ENCODE measurements around the gene MUC13.

MUC13 gene

DNA sequence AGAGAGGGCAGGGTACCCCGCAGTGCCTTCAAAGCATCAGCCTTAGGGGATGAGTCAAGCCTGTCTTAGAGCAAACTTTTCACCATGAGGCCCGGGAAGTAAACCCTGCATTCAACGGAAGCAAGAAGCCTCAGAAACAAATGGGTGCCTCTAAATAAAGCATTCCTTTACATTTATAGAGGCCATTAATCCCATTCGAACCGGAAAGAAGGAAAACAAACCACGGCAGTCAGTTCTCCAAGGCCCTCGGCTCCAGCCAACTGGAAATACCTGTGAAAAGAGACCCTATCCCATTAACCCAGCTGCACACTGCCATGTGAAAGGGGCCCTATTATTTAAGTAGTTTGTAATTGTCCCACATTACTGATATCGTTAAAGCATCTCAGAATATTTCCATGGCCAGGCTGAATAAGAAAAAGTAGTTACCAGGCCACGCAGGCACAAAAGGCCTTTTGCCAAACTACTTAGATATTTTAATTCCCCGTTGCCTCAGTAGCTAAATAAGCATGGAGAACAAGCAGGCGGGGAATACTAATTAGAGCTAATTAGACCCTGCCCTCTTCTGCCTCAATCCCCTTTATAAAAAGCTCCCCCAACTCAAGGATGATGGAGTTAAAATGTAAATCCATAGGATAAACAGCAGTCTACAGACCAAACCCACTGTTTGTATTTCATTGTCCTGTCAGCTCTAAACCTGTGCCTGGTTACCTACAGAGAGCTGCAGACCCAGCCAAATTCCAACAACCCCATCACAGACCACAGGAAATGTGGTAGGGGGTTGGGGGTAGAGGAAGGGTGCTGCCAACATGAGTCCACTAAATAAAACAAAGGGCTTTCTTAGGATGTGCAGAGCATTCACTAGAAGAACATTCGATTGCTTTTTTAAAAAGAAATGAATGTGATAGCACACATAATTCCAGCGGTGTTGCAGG, 51.5 kb downstream of the MUC13 start:
- Histone ChIP-seq H3K27me3 (ENCODE audit: insufficient read depth, low read length, poor library complexity) (no peaks in the 10 kb centered on the region), H4K5ac (ENCODE audit: low read length) (no peak overlapping the region), H3K4me3 (ENCODE audit: low read length) (no peak overlapping the region), H2BK15ac (replicated peaks; ENCODE audit: low read depth) (peak overlapping the region; percentile 15), H3K4ac (ENCODE audit: low read depth, low read length) (peak overlapping the region; percentile 62), H2BK5ac (ENCODE audit: low read length) (peak overlapping the region; percentile 46), H3K79me1 (ENCODE audit: low read length) (peaks cover 2% of the 10 kb centered on the region), H3K27ac (ENCODE audit: low read depth, low read length) (peak overlapping the region; percentile 75), H3K79me2 (ENCODE audit: control insufficient read depth, insufficient read depth, low read length) (peaks cover 81% of the 10 kb centered on the region), H3K56ac (ENCODE audit: low read length) (peak overlapping the region; percentile 90), H3K4me1 (ENCODE audit: control insufficient read depth, low read depth, low read length) (peaks cover 30% of the 10 kb centered on the region), H3K4me2 (ENCODE audit: low read length) (peak overlapping the region; percentile 14), H3K23ac (ENCODE audit: low read length) (no peak overlapping the region), H3K18ac (ENCODE audit: low read length) (peak overlapping the region; percentile 88), H3K36me3 (ENCODE audit: control insufficient read depth, insufficient read depth, low read length) (peaks cover 3% of the 10 kb centered on the region), H2BK120ac (ENCODE audit: low read depth, low read length) (no peak overlapping the region), H4K8ac (ENCODE audit: low read depth, low read length) (no peak overlapping the region), H2AK5ac (ENCODE audit: low read length) (no peak overlapping the region), H3K9ac (ENCODE audit: low read length) (peak overlapping the region; percentile 59)
- WGBS (ENCODE audit: extremely low coverage, insufficient coverage, low lambda C conversion rate), result no CpG with 5 or more reads among the region's 13 CpGs
- no peak for DNase-seq

DNA sequence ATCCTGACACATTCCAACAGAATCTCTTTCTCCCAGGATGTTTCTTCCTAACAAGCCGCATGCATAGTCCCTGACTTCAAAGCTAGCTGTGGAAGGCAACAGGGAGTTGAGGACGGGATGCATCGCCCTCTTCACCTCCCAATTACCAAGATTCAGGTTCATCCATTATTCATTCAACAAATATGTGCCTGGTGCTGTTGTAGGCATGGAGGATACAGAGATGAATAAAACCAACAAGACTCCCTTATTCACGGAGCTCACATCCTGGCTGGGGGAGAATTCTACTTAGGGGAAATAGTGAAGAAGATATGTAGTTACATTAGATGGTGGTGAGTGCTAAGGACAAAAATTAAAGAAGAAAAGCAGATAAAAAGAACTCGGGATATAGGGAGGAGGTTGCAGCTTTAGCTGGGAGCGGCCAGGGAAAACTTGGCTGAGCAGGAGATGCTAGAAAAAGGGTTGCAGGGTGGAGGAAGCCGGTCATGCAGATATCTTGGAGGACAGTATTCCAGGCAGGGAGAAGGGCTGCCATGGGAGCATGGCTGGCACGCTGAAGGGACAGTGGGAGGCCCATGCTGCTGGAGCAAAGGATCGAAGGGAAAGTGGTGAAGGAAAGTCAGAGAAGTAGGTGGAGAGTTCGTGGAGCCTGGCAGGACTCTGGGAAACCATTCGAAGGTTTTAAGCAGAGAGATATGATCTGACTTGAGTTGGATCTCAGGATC, 52.4 kb downstream of the MUC13 start:
- Histone ChIP-seq H3K18ac (ENCODE audit: low read length) (peak overlapping the region; percentile 75), H3K23ac (ENCODE audit: low read length) (peak overlapping the region; percentile 48), H2BK120ac (ENCODE audit: low read depth, low read length) (no peak overlapping the region), H2BK5ac (ENCODE audit: low read length) (peak overlapping the region; percentile 59), H4K8ac (ENCODE audit: low read depth, low read length) (no peak overlapping the region), H3K4me3 (ENCODE audit: low read length) (no peak overlapping the region), H3K79me2 (ENCODE audit: control insufficient read depth, insufficient read depth, low read length) (peaks cover 91% of the 10 kb centered on the region), H3K27me3 (ENCODE audit: insufficient read depth, low read length, poor library complexity) (no peaks in the 10 kb centered on the region), H2AK5ac (ENCODE audit: low read length) (peak overlapping the region; percentile 90), H3K4me2 (ENCODE audit: low read length) (no peak overlapping the region), H4K5ac (ENCODE audit: low read length) (no peak overlapping the region), H3K27ac (ENCODE audit: low read depth, low read length) (peak overlapping the region; percentile 75), H3K4me1 (ENCODE audit: control insufficient read depth, low read depth, low read length) (peaks cover 28% of the 10 kb centered on the region), H3K79me1 (ENCODE audit: low read length) (peaks cover 2% of the 10 kb centered on the region), H3K4ac (ENCODE audit: low read depth, low read length) (no peak overlapping the region), H3K56ac (ENCODE audit: low read length) (peak overlapping the region; percentile 90), H3K36me3 (ENCODE audit: control insufficient read depth, insufficient read depth, low read length) (peaks cover 3% of the 10 kb centered on the region), H2BK15ac (replicated peaks; ENCODE audit: low read depth) (no peak overlapping the region), H3K9ac (ENCODE audit: low read length) (peak overlapping the region; percentile 59)
- DNase-seq, result no peak
- no CpG with 5 or more reads among the region's 11 CpGs for WGBS (ENCODE audit: extremely low coverage, insufficient coverage, low lambda C conversion rate)

DNA sequence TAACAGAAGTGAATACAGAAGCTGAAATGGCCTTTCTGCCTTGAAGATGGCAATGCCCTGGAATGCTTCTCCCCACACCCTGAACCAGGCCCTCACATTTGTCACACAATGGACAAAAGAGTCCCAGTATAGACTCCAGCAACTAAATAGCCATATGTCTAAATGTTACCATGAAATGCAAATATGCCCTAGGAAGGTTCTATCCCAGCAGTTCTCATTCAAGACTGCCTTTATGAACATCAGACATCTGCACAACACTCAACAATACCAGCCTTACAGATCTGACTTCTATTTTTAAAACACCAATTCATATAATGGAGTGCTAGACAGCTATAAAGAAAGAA, 55.2 kb downstream of the MUC13 start:
- Histone ChIP-seq H3K4me3 (ENCODE audit: low read length) (no peak overlapping the region), H3K79me1 (ENCODE audit: low read length) (peaks cover 2% of the 10 kb centered on the region), H3K36me3 (ENCODE audit: control insufficient read depth, insufficient read depth, low read length) (peaks cover 2% of the 10 kb centered on the region), H4K5ac (ENCODE audit: low read length) (no peak overlapping the region), H3K27me3 (ENCODE audit: insufficient read depth, low read length, poor library complexity) (no peaks in the 10 kb centered on the region), H2BK120ac (ENCODE audit: low read depth, low read length) (no peak overlapping the region), H3K4me2 (ENCODE audit: low read length) (no peak overlapping the region), H2AK5ac (ENCODE audit: low read length) (no peak overlapping the region), H3K27ac (ENCODE audit: low read depth, low read length) (no peak overlapping the region), H3K56ac (ENCODE audit: low read length) (no peak overlapping the region), H3K18ac (ENCODE audit: low read length) (peak overlapping the region; percentile 54), H2BK5ac (ENCODE audit: low read length) (no peak overlapping the region), H4K8ac (ENCODE audit: low read depth, low read length) (no peak overlapping the region), H3K79me2 (ENCODE audit: control insufficient read depth, insufficient read depth, low read length) (peaks cover 96% of the 10 kb centered on the region), H3K4me1 (ENCODE audit: control insufficient read depth, low read depth, low read length) (peaks cover 27% of the 10 kb centered on the region), H3K9ac (ENCODE audit: low read length) (no peak overlapping the region), H3K4ac (ENCODE audit: low read depth, low read length) (no peak overlapping the region), H3K23ac (ENCODE audit: low read length) (peak overlapping the region; percentile 29), H2BK15ac (replicated peaks; ENCODE audit: low read depth) (no peak overlapping the region)
- no peak for DNase-seq

DNA sequence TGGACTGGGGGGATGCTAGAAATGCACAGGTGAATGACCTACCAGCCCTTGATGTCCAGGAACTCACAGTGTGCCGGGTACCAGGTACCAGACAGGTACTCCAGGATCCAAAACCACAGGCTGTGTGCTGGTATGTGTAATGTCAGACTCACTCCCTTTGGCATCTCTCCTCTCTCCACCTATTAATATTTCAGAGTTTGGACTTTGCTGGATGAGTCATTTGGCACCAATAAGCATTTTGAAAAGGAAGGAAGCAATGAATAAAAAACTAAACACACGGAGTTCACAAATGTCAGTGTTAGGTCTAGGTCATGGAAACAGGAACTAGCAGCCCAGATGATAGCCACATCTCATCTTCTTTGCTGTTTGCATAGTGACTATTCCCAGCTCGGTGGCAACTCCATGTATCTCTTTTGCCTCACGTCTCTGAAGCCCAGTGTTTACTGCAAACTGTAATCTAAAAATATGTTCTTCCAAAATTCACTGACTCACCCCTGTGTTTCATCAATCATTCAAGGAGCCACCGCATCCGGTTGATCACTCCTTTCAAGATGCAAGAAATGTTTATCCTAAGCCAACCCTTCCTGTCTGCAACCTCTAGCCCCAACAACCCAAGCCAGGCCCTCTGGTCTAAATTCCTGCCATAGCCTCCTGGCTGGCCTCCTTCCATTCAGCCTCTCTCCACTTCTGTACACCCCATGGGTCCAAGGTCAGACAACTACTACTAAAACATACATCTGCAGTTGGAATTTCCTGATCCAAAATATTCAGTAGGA, 55.8 kb downstream of the MUC13 start:
- Histone ChIP-seq H3K4ac (ENCODE audit: low read depth, low read length) (no peak overlapping the region), H3K9ac (ENCODE audit: low read length) (no peak overlapping the region), H3K27me3 (ENCODE audit: insufficient read depth, low read length, poor library complexity) (no peaks in the 10 kb centered on the region), H4K5ac (ENCODE audit: low read length) (no peak overlapping the region), H3K23ac (ENCODE audit: low read length) (peak overlapping the region; percentile 29), H3K79me2 (ENCODE audit: control insufficient read depth, insufficient read depth, low read length) (peaks cover 93% of the 10 kb centered on the region), H3K79me1 (ENCODE audit: low read length) (peaks cover 2% of the 10 kb centered on the region), H2BK15ac (replicated peaks; ENCODE audit: low read depth) (no peak overlapping the region), H3K36me3 (ENCODE audit: control insufficient read depth, insufficient read depth, low read length) (peaks cover 2% of the 10 kb centered on the region), H4K8ac (ENCODE audit: low read depth, low read length) (no peak overlapping the region), H2BK120ac (ENCODE audit: low read depth, low read length) (no peak overlapping the region), H3K27ac (ENCODE audit: low read depth, low read length) (no peak overlapping the region), H3K4me2 (ENCODE audit: low read length) (no peak overlapping the region), H3K18ac (ENCODE audit: low read length) (peak overlapping the region; percentile 54), H2AK5ac (ENCODE audit: low read length) (no peak overlapping the region), H3K4me1 (ENCODE audit: control insufficient read depth, low read depth, low read length) (peaks cover 25% of the 10 kb centered on the region), H3K56ac (ENCODE audit: low read length) (peak overlapping the region; percentile 30), H2BK5ac (ENCODE audit: low read length) (no peak overlapping the region), H3K4me3 (ENCODE audit: low read length) (no peak overlapping the region)
- no CpG with 5 or more reads among the region's 6 CpGs for WGBS (ENCODE audit: extremely low coverage, insufficient coverage, low lambda C conversion rate)
- DNase-seq, result no peak

DNA sequence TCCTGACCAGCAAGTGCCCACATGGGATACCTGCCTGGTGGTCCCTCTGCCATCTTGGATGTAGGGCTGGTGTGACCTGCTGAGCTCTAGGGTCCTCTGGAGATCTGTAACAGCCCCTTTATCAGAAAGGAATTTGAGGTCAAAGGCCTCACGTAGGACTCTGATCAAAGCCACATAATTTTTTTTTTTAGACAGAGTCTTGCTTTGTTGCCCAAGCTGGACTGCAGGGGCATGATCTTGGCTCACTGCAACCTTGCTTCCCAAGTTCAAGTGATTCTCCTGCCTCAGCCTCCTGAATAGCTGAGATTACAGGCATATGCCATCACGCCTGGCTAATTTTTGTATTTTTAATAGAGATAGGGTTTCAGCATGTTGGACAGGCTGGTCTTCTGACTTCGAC, 56.9 kb downstream of the MUC13 start:
- no peak overlapping the region for H3K4me3 ChIP-seq (ENCODE audit: low read length)
- peaks cover 93% of the 10 kb centered on the region for H3K79me2 ChIP-seq (ENCODE audit: control insufficient read depth, insufficient read depth, low read length)
- H4K5ac ChIP-seq (ENCODE audit: low read length), result no peak overlapping the region
- H2AK5ac ChIP-seq (ENCODE audit: low read length), result no peak overlapping the region
- H2BK120ac ChIP-seq (ENCODE audit: low read depth, low read length), result no peak overlapping the region
- peaks cover 20% of the 10 kb centered on the region for H3K4me1 ChIP-seq (ENCODE audit: control insufficient read depth, low read depth, low read length)
- DNase-seq, result no peak
- H3K18ac ChIP-seq (ENCODE audit: low read length), result peak overlapping the region; percentile 51
- H3K9ac ChIP-seq (ENCODE audit: low read length), result no peak overlapping the region
- H2BK5ac ChIP-seq (ENCODE audit: low read length), result no peak overlapping the region
- no CpG with 5 or more reads among the region's 3 CpGs for WGBS (ENCODE audit: extremely low coverage, insufficient coverage, low lambda C conversion rate)
- no peak overlapping the region for H3K23ac ChIP-seq (ENCODE audit: low read length)
- peaks cover 2% of the 10 kb centered on the region for H3K36me3 ChIP-seq (ENCODE audit: control insufficient read depth, insufficient read depth, low read length)
- H3K79me1 ChIP-seq (ENCODE audit: low read length), result peaks cover 3% of the 10 kb centered on the region
- H2BK15ac ChIP-seq (replicated peaks; ENCODE audit: low read depth), result no peak overlapping the region
- no peak overlapping the region for H3K27ac ChIP-seq (ENCODE audit: low read depth, low read length)
- no peak overlapping the region for H3K4me2 ChIP-seq (ENCODE audit: low read length)
- no peaks in the 10 kb centered on the region for H3K27me3 ChIP-seq (ENCODE audit: insufficient read depth, low read length, poor library complexity)
- H3K4ac ChIP-seq (ENCODE audit: low read depth, low read length), result no peak overlapping the region
- no peak overlapping the region for H4K8ac ChIP-seq (ENCODE audit: low read depth, low read length)
- no peak overlapping the region for H3K56ac ChIP-seq (ENCODE audit: low read length)
